Activated CD8-positive, alpha-beta memory T cell treated with anti-CD3 and anti-CD28 coated beads, Interleukin-2, amount 50 U/mL, for 4 hours (primary cell): ENCODE measurements around the gene LILRA6.
"Not testable (repeated sequence)": the region's sequence is repeated elsewhere in the genome, so short reads cannot be mapped to it uniquely, and the experiment has no call there.

Source experiments
- DNase-seq: peaks from one replicate; pipeline ENCODE4 v3.0.0-alpha.2; 2020

Gene LILRA6

DNA sequence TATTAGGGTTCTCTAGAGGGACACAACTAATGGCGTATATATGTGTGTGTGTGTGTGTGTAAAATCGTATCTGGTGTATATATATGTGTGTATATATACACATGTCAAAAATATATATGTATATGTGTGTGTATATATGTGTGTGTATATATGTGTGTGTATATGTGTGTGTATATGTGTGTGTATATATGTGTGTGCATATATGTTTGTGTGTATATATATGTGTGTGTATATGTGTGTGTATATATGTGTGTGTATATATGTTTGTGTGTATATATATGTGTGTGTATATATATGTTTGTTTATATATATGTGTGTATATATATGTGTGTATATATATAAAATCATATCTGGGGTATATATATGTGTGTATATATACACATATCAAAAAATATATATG is 19.9 kb upstream of the LILRA6 start:
- no peak for DNase-seq

DNA sequence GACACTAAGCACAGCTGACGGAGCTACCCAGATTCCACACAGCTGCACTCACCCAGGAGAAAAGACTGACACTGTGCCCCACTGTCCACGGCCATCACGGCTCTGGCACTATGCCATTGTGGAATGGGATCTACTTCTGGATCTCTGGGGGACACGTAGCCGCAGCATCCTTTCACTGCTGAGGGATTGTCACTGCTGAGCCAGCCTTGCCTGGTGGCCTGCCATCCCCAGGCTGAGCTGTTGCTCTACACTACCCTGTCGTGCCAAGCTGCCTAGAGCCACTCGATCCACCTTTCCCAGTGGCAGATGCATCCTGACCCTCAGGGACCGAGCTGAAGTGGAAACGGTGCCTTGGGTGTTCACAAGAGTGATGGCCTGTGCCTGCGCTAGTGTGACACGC is 19.5 kb upstream of the LILRA6 start:
- DNase-seq = no peak

DNA sequence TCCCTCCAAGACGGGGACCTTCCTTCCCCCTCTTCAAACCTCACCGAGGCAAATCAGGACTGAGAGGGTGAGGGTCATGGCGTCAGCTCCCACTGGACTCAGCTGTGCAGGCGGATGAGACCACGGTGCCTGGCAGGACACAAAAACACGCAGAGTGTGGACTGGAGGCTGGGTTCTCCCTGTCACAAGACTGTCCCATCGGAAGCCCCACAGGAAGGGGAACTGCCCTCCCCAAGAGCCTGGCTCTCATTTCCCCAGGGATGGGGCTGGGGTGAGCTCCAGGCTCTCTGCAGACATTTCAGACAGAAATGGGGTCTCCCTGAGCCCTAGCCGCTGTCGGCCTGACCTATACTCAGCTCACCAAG is 14.5 kb upstream of the LILRA6 start, which contains the start of gene LILRB5:
Gene LILRB5, minus strand, starts transcription at position 158 of the 365 bp plus-strand sequence. Its CDS starts 80 bp downstream, at position 78.
- no peak for DNase-seq

DNA sequence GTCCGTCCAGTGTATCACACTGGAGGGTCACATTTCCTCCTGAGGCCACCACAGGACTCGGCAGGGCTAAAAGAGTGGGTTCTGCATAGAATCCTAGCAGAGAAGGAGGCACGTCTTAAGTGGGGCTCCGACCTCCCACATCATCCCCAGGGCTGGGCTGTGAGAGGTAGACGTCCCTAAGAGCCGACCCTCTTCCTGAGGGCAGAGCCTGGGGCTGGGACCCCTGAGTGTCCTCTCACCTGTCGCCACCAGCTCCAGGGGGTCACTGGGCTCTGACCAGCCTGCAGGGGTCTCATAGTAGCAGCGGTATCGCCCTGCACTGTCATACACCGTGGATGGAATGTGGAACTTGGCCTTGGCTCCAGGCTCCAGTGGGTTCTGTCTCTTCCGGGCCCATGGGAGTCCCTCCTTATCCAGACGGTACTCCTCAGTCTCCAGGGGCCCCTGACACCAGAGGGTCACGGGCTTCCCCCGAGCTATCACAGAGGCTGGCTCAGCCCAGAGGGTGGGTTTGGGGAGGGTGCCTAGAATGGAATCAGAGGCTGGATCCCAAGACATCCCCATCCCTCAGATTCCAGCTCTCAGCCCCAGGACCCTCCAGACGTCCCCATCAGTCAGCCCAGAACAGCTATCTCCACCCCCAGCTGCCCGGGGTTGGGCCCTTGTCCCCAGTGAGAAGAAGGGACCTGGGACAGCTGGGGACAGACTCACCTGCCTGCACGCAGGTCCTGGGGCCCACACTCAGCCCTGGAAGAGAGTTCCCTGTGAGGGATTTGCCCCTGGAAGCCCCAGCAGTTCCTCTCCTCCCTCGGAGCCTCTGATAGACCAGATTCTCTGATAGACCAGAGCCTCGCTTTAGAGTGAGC is 13.9 kb upstream of the LILRA6 start:
- DNase-seq = no peak

DNA sequence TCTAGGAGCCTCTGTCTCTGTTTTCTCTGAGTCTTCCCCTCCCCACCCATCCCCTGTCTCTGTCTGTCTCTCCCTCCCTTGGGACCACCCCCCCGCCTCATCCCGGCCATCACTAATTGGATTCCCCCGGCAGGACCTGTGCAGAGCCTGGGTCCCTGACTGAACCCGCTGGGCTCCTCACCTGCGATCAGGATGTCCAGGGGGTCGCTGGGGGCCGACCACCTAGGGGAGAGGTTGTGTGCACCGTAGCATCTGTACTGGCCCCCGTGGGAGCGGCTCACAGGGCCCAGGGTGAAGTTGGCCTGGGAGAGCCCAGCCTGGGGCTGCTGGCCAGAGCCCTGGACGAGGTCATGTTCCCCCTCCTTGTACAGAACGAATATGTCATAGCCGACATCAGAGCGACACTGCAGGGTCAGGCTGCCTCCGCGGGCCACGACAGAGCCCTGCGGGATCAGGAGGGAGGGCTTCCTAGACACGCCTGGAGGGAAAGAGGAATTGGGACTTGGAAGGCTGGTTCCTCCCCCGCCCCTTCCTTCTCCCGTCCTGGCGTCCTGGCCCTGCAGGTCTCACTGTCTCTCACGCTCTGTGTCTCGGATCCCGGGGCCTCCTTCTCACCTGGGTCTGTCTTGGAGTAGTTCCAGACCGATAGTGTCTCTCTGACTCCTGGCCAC is 12.7 kb upstream of the LILRA6 start:
- DNase-seq = no peak

DNA sequence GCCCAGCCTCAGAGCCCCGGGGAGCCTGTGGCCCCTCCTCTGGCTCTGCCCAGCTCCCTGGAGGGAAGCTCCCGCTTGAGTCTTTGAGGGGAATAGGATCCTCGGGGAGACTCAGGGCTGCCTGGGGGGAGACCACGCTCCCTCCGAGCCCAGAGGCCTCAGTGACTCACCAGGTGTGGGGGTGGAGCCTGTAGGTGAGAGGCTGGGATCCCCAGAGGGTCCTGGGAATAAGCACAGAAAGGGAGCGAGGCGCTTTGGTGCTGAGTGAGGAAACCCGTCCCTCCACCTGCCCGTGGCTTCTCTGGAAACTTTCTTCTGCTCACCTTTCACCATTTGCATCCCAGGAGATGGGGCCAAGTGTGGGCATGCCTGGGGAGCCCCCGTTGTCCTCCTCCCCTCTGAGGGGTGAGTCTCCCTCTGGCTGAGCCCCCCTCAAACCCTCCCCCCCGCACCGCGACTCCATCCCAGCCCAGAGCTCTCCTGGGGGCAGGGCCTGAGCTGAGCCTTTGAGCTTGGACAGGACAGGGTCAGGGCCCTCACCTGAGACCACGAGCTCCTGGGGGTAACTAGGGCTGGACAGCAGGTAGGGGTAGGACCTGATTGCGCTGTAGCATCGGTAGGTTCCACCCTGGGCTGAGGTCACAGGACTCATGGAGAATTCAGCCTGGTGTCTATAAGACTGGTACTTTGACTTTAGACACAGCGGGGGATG is 11.8 kb upstream of the LILRA6 start:
- DNase-seq = no peak

DNA sequence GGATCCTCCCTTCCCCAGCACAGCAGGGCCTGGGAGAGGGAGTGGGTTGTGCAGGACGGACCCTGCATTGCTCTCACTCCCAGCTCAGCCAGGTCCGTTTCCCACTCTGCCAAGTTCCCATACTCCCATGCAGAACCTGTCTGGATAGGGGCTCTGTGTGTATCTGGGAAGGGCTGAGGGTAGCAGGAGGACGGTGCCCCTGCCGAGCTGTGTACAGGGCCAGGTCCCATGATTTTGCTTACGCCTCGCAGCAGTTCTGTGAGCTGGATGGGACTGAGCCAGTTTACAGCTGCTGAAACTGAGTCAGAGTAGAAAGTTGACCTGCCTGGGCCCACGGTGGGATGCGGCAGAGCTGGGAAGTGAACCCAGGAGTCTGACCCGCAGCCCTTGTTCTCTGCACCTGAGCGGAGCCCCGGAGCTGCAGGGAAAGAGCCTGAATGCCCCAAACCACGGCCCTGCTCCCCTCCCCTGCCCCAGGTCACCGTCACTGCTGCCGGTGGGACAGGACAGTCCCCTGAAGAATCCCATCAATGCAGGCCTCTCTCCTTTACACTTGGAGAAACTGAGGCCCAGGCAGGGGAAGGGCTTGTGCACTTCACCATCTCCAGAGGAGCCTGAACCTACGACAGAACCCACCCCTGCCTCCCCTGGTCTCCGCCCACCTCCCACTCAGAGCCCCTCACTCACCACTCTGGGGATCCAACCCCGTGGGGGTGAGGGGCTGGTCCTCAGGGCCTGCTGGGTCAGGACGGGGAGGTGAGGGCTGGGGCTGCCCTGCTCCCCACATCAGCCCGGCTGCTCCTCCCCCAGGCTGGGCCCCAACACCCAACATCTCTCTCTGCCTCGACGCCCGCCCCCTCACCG is 11.0 kb upstream of the LILRA6 start:
- no peak for DNase-seq

DNA sequence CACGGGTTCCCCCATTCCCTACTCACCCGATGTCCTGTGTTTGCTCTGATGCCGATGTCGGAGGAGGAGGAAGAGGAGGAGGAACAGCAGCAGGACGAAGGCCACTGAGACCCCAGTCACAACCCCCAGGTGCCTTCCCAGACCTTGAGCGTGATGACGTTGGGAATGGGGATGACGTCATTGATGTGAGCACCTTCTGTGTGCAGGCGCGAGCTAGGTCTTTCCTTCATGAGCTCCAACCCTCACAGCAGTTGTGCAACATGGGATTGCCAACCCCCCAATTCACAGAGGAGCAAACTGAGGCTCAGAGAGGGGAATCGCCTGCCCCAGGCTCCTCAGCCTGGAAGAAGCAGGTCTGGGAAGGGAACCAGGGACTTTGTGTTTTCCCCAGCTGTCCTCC is 10.3 kb upstream of the LILRA6 start:
- DNase-seq = no peak

DNA sequence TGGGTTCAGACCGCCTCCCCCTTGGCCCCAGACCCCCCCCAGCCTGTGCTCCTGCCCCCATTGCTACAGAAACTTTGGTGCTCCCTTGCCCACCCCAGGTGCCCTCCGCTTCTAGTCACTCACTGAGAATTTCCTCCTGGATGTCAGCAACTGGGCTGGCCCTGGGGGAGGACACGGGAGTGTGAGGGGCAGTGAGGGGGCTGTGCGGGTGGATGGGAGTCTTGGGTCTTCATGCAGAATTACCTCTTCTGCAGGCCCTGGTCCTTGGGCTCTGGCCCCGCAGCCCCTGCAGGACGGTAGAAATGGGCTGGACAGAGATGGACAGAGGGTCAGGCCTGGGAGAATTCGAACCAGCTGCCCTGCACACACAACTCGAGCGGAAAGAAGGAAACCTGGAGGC is 9.7 kb upstream of the LILRA6 start:
- DNase-seq = no peak

DNA sequence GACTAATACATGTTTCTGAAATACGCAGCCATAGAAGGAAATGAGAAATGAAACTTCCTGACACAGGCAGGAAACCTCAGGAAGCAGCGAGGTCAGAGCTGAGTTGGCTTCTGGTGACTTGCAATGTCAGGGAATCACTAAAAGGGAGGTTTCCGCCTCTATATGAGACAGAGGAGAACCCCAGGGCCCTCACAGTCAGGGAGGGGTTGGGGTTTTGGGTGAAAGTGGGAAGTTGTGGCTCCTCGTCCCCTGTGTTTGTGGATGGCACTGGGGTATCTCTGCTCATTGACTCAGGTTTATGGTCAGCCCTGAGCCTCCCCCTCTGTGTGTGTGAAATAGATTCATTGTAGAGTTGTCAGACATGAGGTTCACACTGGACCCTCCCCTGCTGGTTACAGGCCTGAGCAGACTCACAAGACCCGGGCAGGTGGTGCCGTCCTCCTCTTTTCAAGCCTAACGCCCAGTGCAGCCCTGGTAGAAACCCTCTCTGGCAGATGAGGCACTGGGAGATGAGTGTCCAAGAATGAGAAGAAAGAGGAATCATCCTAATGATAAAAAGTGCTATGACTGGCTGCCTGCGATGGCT is 5.5 kb upstream of the LILRA6 start:
- no peak for DNase-seq

DNA sequence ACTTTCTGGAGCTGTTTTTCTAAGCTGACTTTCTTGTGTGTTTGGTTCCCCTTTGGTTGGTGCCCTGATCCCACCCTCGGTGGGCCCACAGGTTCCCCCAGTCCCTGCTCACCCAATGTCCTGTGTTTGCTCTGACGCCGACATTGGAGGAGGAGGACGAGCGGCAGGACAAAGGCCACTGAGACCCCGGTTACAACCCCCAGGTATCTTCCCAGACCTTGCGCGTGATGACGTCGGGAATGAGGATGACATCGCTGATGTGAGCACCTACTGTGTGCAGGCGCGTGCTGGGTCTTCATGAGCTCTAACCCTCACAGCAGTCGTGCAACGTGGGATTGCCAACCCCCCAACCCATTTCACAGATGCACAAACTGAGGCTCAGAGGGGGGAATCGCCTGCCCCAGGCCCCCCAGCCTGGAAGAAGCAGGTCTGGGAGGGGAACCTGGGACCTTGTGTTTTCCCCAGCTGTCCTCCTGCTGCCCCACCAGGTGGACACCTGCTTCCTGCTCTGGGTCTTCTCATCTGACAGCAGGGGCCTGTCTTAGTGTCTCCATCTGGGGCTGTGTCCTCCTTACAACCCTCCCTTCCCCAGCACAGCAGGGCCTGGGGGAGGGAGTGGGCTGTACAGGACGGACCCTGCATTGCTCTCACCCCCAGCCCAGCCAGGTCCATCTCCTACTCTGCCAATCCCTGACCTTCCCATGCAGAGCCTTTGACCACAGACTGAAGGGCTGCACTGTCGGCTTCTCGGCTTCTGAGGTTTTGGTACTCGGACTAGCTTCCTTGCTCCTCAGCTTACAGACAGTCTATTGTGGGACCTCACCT is 4.7 kb upstream of the LILRA6 start:
- no peak for DNase-seq

DNA sequence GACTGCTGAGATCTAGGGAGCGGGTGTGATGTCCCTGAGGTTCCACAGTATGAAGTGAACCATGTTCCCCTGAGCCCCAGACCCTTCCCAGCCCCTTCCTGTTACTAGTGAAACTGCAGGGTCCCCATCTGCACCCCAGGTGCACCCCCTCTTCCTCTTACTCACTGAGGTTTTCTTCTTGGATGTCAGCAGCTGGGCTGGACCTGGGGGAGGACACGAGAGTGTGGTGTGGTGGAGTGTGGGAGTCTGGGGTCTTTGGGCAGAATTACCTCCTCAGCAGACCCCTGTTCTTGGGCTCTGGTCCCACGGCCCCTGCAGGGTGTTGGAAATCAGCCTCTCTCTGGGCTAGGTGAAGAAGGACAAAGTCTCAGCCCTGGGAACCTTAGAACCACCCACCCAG is 3.3 kb upstream of the LILRA6 start:
- DNase-seq = no peak

DNA sequence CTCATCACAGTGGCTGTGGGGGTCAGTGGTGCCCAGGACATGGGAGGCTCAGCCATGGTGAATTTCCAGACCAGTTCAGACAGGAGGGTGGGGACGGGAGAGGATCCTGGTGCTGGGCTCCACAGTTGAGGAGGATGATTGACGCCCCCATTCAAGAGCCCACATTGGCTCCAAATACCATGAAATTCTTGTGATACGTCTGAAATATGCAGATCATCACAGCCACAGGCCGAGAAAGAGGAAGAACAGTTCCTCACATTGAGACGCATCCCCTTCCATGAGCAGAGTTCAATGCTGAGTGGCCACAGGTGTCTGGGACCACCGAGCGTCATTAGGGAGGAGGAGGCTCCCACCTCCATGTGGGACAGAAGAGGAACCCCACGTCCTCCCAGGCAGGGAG is 1.2 kb upstream of the LILRA6 start:
- DNase-seq = not testable (repeated sequence)

DNA sequence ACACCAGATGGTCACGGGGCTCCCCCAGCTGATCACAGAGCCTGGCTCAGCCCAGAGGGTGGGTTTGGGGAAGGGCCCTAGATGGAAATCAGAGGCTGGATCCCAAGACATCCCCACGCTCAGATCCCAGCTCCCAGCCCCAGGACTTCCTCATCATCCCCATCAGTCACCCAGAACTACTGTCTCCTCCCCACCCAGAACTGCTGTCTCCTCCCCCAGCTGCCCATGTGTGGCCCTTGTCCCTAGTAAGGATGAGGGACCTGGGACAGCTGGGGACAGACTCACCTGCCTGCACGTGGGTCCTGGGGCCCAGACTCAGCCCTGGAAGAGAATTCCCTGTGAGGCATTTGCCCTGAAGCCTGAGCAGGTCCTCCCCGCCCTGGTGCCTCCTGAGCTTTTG is 356 bp downstream of the LILRA6 start:
- not testable (repeated sequence) for DNase-seq

DNA sequence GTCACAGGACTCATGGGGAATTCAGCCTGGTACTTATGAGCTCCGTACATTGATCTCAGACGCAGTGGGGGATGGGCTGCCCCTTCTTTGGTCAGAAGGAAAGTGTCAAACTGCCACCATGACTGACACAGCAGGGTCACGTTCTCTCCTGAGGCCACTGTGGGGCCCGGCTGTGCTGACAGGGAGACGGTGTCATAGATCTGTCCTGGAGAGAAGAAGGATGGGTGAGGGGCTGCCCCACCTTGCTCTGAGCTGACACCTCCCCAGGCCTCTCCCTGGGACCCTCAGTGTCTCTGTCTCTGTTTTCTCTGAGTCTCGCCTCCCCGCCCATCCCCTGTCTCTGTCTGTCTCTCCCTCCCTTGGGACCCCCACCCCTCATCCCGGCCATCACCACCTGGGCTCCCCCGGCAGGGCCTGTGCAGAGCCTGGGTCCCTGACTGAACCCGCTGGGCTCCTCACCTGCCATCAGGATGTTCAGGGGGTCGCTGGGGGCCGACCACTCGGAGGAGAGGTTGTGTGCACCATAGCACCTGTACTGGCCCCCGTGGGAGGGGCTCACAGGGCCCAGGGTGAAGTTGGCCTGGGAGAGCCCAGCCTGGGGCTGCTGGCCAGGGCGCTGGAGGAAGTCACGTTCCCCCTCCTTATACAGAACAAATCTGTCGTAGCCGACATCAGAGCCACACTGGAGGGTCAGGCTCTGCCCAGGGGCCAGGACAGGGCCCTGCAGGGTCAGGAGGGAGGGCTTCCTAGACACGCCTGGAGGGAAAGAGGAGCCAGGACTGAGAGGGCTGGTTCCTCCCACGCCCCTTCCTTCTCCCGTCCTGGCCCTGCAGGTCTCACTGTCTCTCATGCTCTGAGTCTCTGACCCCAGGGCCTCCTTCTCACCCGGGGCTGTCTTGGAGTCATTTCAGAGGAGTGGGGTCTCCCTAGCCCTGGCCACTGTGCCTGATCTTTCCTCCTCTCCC is 1.9 kb downstream of the LILRA6 start:
- DNase-seq = not testable (repeated sequence)

DNA sequence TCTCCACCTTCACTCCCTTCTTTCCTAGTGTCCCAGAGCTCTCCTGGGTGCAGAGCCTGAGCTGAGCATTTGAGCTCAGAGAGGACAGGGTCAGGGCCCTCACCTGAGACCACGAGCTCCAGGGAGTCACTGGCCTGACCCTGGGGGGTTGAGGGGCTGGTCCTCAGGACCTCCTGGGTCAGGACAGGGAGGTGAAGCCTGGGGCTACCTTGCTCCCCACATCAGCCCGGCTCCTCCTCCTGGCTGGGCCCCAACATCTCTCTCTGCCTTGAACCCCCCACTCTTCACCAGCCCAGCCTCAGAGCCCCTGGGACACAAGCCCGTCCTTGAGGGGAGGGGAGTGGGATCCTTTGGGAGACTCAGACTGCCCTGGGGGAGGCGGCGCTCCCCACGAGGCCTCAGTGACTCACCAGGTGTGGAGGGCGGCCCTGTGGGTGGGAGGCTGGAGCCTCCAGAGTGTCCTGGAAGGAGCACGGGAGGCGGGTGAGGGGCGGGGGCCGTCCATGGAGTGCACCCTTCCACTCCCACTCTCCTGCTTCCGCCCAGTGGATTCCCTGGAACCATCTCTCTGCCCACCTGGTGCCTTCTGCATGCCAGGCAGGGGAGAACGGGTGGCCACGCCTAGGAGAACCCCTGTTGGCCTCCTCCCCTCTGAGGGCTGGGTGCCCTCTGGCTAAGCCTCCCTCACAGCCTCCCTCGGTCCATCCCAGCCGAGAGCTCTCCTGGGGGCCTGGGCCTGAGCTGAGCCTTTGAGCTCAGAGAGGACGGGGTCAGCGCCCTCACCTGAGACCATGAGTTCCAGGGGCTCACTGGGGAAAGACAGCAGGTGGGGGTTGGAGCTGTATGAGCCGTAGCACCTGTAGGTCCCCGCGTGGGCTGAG is 2.9 kb downstream of the LILRA6 start:
- not testable (repeated sequence) for DNase-seq

DNA sequence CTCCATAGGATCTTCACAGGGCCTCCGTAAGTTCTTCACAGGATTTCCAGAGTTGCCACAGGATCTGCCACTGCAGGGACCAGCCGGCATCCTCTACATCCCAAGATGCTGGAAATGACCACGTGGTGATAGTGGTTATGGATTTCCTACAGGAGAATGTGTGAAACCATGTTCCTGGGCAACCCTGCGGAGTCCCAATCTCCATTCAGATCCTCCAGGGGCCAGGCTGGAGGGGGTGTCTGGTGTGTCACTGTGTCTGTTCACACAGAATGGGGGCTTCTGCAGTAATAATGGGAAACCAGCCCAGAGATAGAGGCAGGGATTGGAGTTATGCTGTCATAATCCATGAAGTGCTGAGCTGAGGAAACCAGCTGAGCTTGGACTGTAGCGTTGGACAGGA is 8.6 kb downstream of the LILRA6 start:
- no peak for DNase-seq

DNA sequence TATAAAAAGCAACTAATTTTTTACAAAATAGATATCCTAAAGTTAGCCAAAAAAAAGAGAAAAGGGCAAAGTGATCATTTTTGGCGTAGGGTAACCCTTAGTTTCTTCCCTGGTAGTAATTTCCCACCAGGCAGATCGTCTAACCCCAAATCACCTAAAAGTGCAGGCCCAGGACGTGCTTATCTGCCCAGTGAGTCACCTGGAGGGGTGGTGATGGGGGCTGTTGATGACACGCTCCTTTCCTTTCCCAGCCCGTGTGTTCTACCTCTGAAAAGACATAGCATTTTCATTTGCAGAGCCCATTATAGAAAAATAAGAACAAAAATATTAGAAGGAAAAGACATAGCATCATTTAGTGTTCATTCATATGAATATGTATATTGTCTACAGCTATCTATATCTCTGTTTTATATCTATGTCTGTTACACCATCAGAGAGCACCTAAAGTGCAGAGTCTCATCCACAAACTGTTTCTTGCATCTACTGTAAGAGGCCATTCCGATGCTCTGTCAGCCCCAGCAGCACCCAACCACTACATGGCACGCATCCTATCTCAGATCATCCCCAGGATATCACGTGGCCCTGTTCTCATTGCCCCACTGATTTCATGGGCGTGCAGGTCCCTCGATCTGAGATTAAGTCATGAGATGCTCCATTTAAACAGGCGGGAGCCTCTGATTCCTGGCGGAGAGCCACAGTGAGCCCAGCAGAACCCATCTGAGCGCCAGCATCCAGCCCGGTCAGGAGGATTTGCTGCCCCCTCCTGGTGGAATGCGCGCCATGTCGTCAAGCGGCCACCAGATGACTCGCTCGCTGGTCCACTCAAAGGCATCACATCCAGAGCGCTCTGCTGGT is 11.3 kb downstream of the LILRA6 start:
- DNase-seq = peak; percentile 88
